IMR-90 (cell line): Measurements from ENCODE around the gene DNMT3L. TPM values are rescaled to one million over a fixed set of nuclear protein-coding genes. Genes with fewer than 3 reads are reported as not detected.
"Not testable (repeated sequence)": the region's sequence is repeated elsewhere in the genome, so short reads cannot be mapped to it uniquely, and the experiment has no call there.

ENCODE experiments used
- ATAC-seq: fragments of 200-7000 bp; cut with Tn5 transposase; 2 replicates; pipeline ENCODE4 v1.9.1; 2020; ENCODE audit warnings: low read depth, mild to moderate bottlenecking, moderate library complexity
- BruUV-seq: library from RNA; stranded (reverse); fragments of 400-500 nt; replicated peaks from 2 replicates; lab custom pipeline; 2021; lab: Mats Ljungman, UMichigan
- CTCF ChIA-PET: fragments of 300-600 bp; formaldehyde crosslinking; extraction: SDS; loops from one replicate; lab custom pipeline; 2021; ENCODE audit warnings: antibody characterized with exemption; lab: Yijun Ruan, JAX
- POLR2A ChIA-PET: fragments of 300-600 bp; sonication (Branson Sonifier 250); formaldehyde crosslinking; loops from one replicate; lab custom pipeline; 2022; ENCODE audit warnings: antibody characterized with exemption; ENCODE audit not compliant: unreplicated experiment; lab: Charles Lee
- DNase-seq: peaks from one replicate; pipeline ENCODE4 v3.0.0; 2013
- H2AFZ ChIP-seq: replicated peaks from 2 replicates; pipeline ENCODE3; 2013; ENCODE audit warnings: low read length, mild to moderate bottlenecking; ENCODE audit not compliant: poor library complexity
- H2AK5ac ChIP-seq: 2 replicates; pipeline ENCODE4 v1.6.1; 2013; ENCODE audit warnings: low read depth, low read length, inconsistent platforms
- H2AK9ac ChIP-seq: replicated peaks from 2 replicates; pipeline ENCODE3; 2013; ENCODE audit warnings: mild to moderate bottlenecking, low read depth, low read length, moderate library complexity; ENCODE audit not compliant: poor library complexity
- H2BK120ac ChIP-seq: 2 replicates; pipeline ENCODE4 v1.6.1; 2013; ENCODE audit warnings: low read depth, low read length, inconsistent platforms
- H2BK15ac ChIP-seq: 3 replicates; pipeline ENCODE4 v1.6.1; 2013; ENCODE audit warnings: low read depth, low read length, inconsistent platforms
- H2BK20ac ChIP-seq: 2 replicates; pipeline ENCODE4 v1.6.1; 2013; ENCODE audit warnings: low read depth, mild to moderate bottlenecking, inconsistent platforms, low read length, moderate library complexity
- H2BK5ac ChIP-seq: 2 replicates; pipeline ENCODE4 v1.6.1; 2013; ENCODE audit warnings: mild to moderate bottlenecking, low read depth, low read length, inconsistent platforms; ENCODE audit not compliant: poor library complexity, severe bottlenecking
- H3K14ac ChIP-seq: replicated peaks from 2 replicates; pipeline ENCODE4 v1.6.1; 2013; ENCODE audit warnings: low read depth, low read length, inconsistent platforms
- H3K18ac ChIP-seq: 2 replicates; pipeline ENCODE4 v1.6.1; 2013; ENCODE audit warnings: low read depth, low read length, control low read depth
- H3K23ac ChIP-seq: 2 replicates; pipeline ENCODE4 v1.6.1; 2013; ENCODE audit warnings: low read depth, low read length, inconsistent platforms
- H3K27ac ChIP-seq: 2 replicates; pipeline ENCODE4 v1.5.1; 2013; ENCODE audit warnings: mild to moderate bottlenecking, control low read depth, low read length; ENCODE audit not compliant: insufficient read depth
- H3K27me3 ChIP-seq: 2 replicates; pipeline ENCODE4 v1.6.1; 2013; ENCODE audit warnings: low read length; ENCODE audit not compliant: control insufficient read depth, insufficient read depth
- H3K36me3 ChIP-seq: 2 replicates; pipeline ENCODE4 v1.6.1; 2013; ENCODE audit warnings: low read length, mixed read lengths; ENCODE audit not compliant: control insufficient read depth, insufficient read depth
- H3K4ac ChIP-seq: 2 replicates; pipeline ENCODE4 v1.6.1; 2013; ENCODE audit warnings: low read depth, low read length, inconsistent platforms
- H3K4me1 ChIP-seq: 2 replicates; pipeline ENCODE4 v1.6.1; 2013; ENCODE audit warnings: low read length, mixed read lengths; ENCODE audit not compliant: control insufficient read depth, insufficient read depth
- H3K4me2 ChIP-seq: 2 replicates; pipeline ENCODE4 v1.6.1; 2013; ENCODE audit warnings: low read depth, mild to moderate bottlenecking, control low read depth, low read length, moderate library complexity
- H3K4me3 ChIP-seq: 2 replicates; pipeline ENCODE4 v1.5.1; 2013; ENCODE audit warnings: low read depth, mild to moderate bottlenecking, control low read depth, low read length, moderate library complexity; ENCODE audit not compliant: insufficient read depth
- H3K56ac ChIP-seq: 2 replicates; pipeline ENCODE4 v1.6.1; 2013; ENCODE audit warnings: low read length, inconsistent platforms; ENCODE audit not compliant: insufficient read depth; ENCODE audit errors: extremely low read depth
- H3K79me1 ChIP-seq, 2 experiments: 2 replicates each; pipeline ENCODE4 v1.6.1; 2013; ENCODE audit warnings: low read length in 2 of 2, inconsistent platforms in 1 of 2, low read depth in 1 of 2
- H3K9ac ChIP-seq: 2 replicates; pipeline ENCODE4 v1.6.1; 2013; ENCODE audit warnings: low read depth, low read length, control low read depth
- H3K9me1 ChIP-seq: 2 replicates; pipeline ENCODE4 v1.6.1; 2013; ENCODE audit warnings: low read length, inconsistent platforms; ENCODE audit not compliant: insufficient read depth
- H3K9me3 ChIP-seq: 2 replicates; pipeline ENCODE4 v1.6.1; 2013; ENCODE audit warnings: low read length; ENCODE audit not compliant: control insufficient read depth, insufficient read depth
- H4K20me1 ChIP-seq: 2 replicates; pipeline ENCODE4 v1.6.1; 2013; ENCODE audit warnings: low read length, inconsistent platforms; ENCODE audit not compliant: insufficient read depth
- H4K5ac ChIP-seq: 2 replicates; pipeline ENCODE4 v1.6.1; 2013; ENCODE audit warnings: mild to moderate bottlenecking, low read depth, low read length, control low read depth
- H4K8ac ChIP-seq, 2 experiments: 2 replicates each; pipeline ENCODE4 v1.6.1; 2013; ENCODE audit warnings: low read depth in 2 of 2, low read length in 2 of 2, control low read depth in 1 of 2, inconsistent platforms in 1 of 2
- H4K91ac ChIP-seq: 2 replicates; pipeline ENCODE4 v1.6.1; 2013; ENCODE audit warnings: low read depth, low read length, inconsistent platforms; ENCODE audit not compliant: insufficient read depth
- WGBS, 2 experiments: methylation state at CpG; one replicate each; pipeline versions ENCODE4 v1.1.5 to v1.1.7; 2013; ENCODE audit warnings: missing lambda C conversion rate in 2 of 2; ENCODE audit not compliant: insufficient read length in 1 of 2; ENCODE audit errors: extremely low coverage in 2 of 2; 5-methylcytosine and 5-hydroxymethylcytosine counted together
- dilution Hi-C: fragments of 300-500 bp; cut with HindIII; formaldehyde crosslinking; loops from one replicate; pipeline ENCODE4 v1.14.3; 2018; ENCODE audit warnings: low sequenced_read_pairs; ENCODE audit not compliant: unreplicated experiment
- in situ Hi-C: fragments of 300-500 bp; cut with MboI; formaldehyde crosslinking; loops from 3 replicates; pipeline ENCODE4 v1.14.3; 2019; ENCODE audit warnings: low sequenced_read_pairs, inconsistent platforms, mixed read lengths
- intact Hi-C: fragments of 100-400 bp; cut with micrococcal nuclease; formaldehyde crosslinking; loops from 2 replicates; pipeline ENCODE4 v1.10.0; 2022
- polyA plus RNA-seq, 3 experiments: library from polyadenylated mRNA; depleted of rRNA; stranded (reverse); fragments of >200 nt; gene quantifications; 2 replicates each; pipeline ENCODE4 v1.2.3, GENCODE V29; 2012; ENCODE audit warnings: low replicate concordance in 1 of 3
- total RNA-seq: library from RNA; depleted of rRNA; stranded (reverse); fragments of >200 nt; gene quantifications from 2 replicates; pipeline ENCODE4 v1.2.3, GENCODE V29; 2012

The DNMT3L gene
- total and polyA plus RNA-seq, 2 of the 4 experiments (the other 2 are of a cell fraction): not detected

GRCh38 chr21:44240842-44241241 lies 20.9 kb downstream of the DNMT3L start, which contains the start of gene ICOSLG:
TSS of gene ICOSLG (minus strand) at chr21:44240943. CDS start at chr21:44240817, 126 bp downstream.
- H3K27ac ChIP-seq, H3K9me1 ChIP-seq, H2BK5ac ChIP-seq, intact Hi-C loops, H3K4me1 ChIP-seq, H4K20me1 ChIP-seq, H2AFZ ChIP-seq, H2AK9ac ChIP-seq, H4K5ac ChIP-seq, H2BK120ac ChIP-seq, H3K36me3 ChIP-seq, H3K56ac ChIP-seq, H3K18ac ChIP-seq, H4K8ac ChIP-seq, BruUV-seq, in situ Hi-C loops, H3K23ac ChIP-seq, H4K91ac ChIP-seq, H3K79me1 ChIP-seq, H2BK15ac ChIP-seq, POLR2A ChIA-PET, H3K27me3 ChIP-seq, H3K9me3 ChIP-seq, H3K9ac ChIP-seq, H2BK20ac ChIP-seq, CTCF ChIA-PET, H3K4me3 ChIP-seq, H3K4me2 ChIP-seq, H3K14ac ChIP-seq, dilution Hi-C loops, H2AK5ac ChIP-seq, DNase-seq, H3K4ac ChIP-seq: not testable (repeated sequence)
- ATAC-seq: peak; percentile 84
- no CpG with 5 or more reads among the region's 53 CpGs for WGBS, 2 experiments

- H3K4me1 ChIP-seq, BruUV-seq, H3K36me3 ChIP-seq, H2AK9ac ChIP-seq, POLR2A ChIA-PET, H3K9ac ChIP-seq, H3K79me1 ChIP-seq, H2BK5ac ChIP-seq, H3K27me3 ChIP-seq, intact Hi-C loops, H3K23ac ChIP-seq, H4K20me1 ChIP-seq, H3K9me3 ChIP-seq, H3K4me2 ChIP-seq, H3K18ac ChIP-seq, H3K9me1 ChIP-seq, H3K4ac ChIP-seq, H3K14ac ChIP-seq, CTCF ChIA-PET, H3K4me3 ChIP-seq, DNase-seq, H3K56ac ChIP-seq, H4K5ac ChIP-seq, H2BK120ac ChIP-seq, H2BK20ac ChIP-seq, dilution Hi-C loops, H4K91ac ChIP-seq, H2BK15ac ChIP-seq, H2AFZ ChIP-seq, in situ Hi-C loops, H4K8ac ChIP-seq, H2AK5ac ChIP-seq, H3K27ac ChIP-seq: not testable (repeated sequence)
- no CpG with 5 or more reads among the region's 46 CpGs for WGBS, 2 experiments
- ATAC-seq: peak; percentile 54
Observed at GRCh38 chr21:44240353-44240752, 21.3 kb downstream of the DNMT3L start.
